GM21576 (cell line): Measurements from ENCODE around the gene DGKH.
"Not testable (repeated sequence)": the region's sequence is repeated elsewhere in the genome, so short reads cannot be mapped to it uniquely, and the experiment has no call there.

ENCODE experiments used
- ATAC-seq: cut with Tn5 transposase; IDR thresholded peaks from one replicate; pipeline ENCODE4 v1.9.1; 2021; ENCODE audit warnings: mild to moderate bottlenecking, moderate library complexity; ENCODE audit not compliant: unreplicated experiment

Gene DGKH

DNA sequence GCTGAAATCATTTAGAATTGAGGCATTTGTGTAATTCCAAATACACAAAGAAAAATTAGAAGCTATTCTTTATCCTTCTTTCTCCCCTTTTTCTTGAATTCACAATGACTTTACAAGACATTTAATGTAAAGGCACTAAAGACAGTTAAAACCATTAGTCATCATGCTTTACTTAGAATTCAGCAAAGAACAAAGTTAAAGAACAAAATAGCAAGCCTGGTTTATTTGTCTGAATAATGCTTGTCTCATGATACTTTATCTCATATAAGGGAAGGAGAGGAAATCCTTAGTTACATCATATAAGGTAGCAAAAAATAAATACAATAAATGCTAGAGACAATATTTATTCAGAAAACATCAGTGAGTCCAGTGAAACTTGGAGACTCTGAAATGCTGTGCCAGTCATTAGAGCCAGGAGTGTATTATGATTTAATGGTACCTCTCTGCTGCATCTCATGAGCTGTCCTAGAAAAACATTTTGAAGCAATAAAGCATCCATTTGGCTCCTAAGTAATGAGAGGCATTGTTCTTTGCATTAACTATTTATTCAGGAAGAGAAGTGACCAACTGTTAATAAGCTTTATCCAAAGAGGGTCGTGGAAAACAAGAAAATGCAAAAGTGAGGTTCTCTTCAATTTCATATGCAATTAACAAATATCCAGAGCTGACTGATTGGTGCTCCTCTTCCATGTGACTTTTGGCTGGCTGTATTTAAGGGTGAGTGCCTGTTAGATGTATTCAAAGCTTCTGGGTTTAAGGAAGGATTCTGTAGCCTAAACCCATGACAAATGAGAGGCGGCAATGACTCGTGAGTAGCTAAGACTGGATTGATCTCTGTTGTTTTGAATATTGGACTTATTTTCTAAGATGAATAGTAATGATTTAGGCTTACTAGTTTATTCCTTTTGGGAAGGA lies 105.0 kb downstream of the DGKH start:
- no peak for ATAC-seq

DNA sequence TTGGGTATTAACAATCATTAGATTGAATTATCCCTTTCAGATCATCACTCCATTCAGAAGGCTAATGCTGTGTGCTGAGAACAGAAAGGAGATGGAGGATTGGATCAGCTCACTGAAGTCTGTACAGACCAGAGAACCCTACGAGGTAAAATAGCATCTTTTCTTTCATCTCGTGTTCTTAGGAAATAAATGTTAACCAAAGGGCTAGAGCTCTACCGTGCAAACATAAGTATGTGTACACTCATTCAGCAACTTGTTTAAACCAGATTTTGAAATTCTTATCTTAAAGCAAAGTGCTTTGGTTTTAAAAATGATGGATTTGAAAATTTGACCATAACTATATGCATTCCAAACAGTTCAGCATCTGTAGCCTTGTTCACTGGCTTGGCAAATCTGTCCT lies 106.8 kb downstream of the DGKH start:
- no peak for ATAC-seq

DNA sequence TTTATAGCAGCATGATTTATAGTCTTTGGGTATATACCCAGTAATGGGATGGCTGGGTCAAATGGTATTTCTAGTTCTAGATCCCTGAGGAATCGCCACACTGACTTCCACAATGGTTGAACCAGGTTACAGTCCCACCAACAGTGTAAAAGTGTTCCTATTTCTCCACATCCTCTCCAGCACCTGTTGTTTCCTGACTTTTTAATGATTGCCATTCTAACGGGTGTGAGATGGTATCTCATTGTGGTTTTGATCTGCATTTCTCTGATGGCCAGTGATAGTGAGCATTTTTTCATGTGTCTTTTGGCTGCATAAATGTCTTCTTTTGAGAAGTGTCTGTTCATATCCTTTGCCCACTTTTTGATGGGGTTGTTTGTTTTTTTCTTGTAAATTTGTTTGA lies 114.9 kb downstream of the DGKH start:
- ATAC-seq, result not testable (repeated sequence)

DNA sequence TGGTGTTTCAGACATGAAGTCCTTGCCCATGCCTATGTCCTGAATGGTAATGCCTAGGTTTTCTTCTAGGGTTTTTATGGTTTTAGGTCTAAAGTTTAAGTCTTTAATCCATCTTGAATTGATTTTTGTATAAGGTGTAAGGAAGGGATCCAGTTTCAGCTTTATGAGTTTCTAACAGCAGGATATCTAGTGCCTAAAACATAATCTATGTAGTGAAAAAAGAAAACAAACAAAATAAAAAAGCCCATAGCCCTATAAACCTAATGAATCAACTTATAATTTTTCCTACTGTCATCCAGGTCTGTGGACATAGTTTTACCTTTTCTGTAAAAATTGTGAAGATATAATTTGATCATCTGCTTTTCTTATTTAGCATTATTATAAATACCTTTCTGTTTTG lies 115.5 kb downstream of the DGKH start:
- ATAC-seq, result not testable (repeated sequence)

DNA sequence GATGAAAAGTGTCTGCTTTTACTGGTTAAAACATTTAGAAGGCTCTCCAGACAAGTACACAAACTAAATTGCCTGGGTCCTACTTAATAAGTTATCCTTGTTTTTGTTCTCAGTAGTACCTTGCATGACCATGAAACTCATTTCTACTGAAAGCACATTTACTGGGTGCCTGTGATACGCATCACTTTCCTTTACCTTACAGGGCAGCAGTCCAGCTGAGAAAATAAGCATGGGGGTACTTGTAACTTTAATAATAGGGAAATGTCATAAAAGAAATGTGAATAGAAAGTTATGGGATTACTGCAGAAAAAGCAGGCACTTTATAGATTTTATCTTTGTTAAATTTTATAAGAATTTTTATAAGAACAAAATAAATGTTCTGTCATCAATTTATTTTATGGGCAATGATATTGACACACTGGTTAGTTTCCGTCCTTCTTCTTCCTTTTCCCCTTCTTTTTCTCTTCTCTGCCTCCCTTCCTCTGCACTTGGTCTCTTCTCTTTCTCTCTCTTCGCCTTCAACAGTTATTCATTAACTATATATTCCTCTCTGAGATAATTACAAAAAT lies 116.2 kb downstream of the DGKH start:
- ATAC-seq, result no peak

DNA sequence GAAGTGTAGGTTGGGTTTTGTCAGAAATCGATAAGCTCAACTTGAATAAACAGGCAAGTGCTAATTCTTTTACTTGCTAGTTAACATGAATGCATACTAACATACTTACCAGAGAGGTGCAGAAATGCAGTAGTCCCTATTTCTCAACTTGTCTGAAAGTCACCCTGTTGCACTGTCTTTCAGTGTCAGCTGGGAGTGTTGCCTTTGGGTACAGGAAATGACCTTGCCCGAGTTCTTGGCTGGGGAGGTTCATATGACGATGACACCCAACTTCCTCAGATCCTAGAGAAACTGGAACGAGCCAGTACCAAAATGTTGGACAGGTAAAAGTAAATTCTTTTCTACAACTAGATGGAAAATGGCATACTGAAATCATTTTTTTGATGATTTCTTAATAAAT lies 120.0 kb downstream of the DGKH start:
- no peak for ATAC-seq

DNA sequence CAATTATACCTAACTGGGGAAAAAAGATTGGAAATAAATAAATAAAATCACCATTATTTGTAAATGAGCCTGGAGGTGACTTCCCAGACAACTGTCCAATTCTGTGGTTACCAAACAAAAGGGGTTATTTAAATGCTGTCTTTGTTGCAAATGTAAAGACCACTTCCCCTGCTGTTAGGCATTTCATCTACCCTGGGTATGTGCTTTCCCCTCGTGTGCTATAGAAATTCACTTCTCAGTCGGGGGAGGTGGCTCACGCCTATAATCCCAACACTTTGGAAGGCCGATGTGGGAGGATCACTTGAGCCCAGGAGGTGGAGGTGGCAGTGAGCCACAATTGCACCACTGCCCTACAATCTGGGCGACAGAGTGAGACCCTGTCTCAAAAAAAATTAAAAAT lies 121.6 kb downstream of the DGKH start:
- ATAC-seq, result no peak

DNA sequence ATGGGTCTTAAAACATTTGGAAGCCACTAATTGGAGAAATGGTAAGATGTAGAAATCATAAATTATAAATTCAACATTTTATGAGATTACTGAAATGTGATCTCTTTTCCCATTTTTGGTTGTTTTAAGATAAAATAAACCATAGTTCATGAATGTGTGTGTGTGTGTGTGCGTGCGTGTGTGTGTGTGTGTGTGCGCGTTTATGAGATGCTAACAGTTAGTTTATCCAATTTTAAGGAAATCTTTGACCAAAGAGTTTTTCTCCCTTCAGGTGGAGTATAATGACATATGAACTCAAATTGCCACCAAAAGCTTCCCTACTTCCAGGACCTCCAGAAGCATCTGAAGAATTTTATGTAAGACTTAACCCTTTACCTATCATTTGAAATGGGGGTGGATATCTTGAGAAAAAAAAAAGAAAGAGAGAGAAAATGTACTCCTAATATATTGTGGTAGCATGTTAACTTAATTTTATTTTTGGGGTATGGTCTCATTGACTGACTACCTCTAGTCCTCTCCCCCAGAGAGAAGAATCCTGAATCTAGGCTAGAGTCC lies 125.4 kb downstream of the DGKH start:
- no peak for ATAC-seq

DNA sequence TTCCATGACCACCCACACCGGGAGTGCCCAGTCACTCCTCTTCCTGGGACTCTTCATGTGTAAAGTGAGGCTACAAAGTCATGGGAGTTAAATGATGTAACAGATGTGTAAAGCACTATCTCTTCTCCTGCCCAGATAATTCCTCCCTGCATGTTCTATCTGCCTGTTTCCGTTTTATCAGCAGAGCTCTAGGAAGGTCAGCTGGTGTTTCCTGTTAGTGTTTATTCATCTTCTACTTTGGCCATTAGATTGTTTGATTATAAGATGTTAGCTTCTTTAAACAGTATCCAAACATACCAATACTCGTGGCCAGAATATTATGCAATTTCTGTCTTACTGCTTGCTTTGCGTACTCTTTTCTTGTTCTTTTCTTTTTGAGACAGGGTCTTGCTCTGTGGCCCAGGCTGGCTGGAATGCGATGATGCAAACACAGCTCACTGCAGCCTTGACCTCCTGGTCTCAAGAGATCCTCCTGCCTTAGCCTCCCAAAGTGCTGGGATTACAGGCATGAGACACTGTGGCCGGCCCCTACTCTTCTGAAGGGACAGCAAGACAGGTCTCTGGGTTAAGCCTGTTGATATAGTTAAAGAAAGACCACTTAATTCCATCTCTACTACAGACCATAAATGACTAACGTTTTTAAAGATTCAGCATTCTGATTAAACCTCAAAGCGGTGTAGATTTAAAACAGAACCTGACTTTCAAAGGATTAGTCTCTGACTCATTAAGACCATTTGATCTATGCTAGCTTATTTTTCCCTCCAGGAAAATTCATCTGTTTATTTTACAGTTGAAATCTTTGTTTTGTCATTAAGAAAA lies 126.1 kb downstream of the DGKH start:
- ATAC-seq, result no peak

DNA sequence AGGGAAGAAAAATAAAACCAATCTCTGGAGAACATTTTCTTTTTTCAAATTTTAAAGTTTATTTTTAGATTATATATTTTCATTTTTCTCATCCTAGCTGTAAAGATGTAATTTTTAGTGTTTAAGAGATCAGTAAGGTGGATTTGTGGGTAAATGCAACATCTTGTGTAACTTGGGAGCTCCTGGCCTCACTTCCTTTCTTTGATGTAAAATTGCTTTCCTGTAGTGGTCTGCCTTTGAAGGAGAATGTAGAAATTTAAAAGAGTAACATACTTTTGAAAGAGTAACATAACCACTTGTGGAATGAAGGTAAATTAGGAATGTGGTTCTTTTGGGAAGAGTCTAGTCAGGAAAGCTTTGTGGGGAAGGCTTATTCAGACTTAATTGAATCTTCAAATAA lies 127.8 kb downstream of the DGKH start:
- ATAC-seq, result no peak

DNA sequence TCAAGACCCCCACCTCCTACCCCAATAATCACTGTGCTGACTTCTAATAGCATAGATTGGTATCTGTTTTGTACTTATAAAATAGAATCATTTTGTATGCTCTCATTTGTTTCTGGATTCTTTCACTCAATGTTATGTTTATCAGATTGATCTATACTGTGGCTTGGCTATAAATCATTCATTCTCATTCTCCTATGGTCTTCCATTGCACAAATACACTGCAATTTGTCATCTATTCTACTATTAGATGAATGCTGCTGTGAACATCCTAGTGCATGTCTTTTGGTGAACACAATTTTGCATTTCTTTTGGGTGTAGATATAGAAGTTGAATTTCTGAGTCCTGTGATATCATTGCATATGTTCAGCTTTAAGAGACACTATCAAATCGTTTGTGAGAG lies 128.7 kb downstream of the DGKH start:
- no peak for ATAC-seq

DNA sequence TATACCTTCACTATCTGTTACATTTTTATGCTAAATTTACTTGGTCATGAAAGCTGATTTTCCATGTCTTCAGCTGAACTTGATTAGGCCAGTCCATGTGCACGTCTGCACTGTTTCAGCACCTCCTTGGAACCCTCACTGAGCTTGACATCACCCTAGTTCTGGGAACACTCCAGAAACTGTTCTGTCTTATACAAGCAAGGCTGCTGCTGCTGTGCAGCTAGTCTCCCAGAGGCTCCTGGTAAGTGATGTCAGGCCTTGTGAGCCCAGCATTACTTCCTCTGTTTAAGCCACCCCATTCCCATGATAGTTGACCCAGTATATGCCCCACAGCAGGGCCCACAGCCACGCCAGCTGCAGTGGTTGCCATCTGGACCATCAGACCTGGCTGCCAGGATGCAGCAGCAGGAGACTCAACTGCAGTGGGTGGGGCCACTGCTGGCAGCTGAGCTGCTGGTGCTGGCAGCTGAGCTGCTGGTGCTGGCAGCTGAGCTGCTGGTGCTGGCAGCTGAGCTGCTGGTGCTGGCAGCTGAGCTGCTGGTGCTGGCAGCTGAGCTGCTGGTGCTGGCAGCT lies 133.0 kb downstream of the DGKH start:
- no peak for ATAC-seq

DNA sequence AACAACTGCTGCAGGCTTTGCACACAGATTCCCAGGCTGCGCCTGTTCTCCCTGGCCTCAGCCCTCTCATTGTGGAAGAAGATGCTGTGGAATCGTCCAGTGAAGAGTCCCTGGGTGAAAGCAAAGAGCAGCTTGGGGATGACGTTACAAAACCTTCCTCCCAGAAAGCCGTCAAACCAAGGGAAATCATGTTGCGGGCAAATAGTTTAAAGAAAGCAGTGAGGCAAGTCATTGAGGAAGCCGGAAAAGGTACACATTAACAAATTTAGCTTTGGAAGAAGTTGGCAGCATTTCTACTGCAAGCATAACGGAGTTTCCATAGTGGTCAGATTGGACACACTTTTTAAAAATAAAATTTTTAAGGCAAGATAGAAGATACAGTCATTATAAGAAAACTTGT lies 140.6 kb downstream of the DGKH start:
- ATAC-seq, result no peak

DNA sequence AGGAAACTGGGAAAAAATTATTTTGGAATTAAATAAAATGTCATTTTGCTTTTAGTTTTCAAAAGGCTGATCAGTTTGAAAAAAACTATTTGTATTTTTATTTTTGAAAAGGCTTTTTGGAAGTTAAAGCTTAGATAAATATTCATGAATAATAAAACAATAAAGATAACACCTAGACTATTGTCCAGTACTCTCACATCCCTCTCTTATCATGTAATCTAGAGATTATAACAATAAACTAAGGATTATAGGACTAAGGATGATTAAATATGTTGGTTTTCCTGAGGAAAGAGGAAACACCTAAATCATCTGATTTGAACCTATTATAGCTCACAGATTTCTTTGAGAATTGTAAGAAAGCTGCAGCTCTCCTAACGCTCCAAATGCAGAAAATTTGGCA lies 142.1 kb downstream of the DGKH start:
- no peak for ATAC-seq

DNA sequence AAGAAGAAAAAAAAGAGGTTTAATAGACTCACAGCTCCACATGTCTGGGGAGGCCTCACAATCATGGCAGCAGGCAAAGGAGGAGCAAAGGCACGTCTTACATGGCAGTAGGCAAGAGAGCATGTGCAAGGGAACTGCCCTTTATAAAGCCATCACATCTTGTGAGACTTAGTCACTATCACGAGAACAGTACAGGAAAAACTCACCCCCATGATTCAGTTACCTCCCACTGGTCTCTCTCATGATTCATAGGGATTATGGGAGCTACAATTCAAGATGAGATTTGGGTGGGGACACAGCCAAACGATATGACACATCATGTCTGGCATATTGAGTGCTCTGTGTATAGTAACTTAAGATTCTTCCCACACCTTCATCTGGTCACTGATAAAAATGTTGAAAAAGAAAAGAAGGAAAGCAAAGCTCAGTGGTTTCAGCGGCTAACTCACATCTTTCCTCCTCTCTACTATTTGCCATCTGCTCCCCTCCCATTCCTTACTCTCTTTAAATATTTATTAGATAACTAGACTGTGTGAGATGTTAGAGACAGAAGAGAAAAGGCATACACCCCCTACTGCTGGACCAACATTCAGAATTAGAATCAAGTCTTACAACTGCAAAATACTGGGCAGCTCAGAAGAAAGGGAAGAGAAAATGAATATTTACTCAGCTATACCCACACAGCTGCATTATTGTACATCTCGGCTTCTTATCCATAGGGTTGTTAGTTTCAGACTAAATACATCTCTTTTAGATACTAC lies 163.4 kb downstream of the DGKH start:
- ATAC-seq, result no peak

DNA sequence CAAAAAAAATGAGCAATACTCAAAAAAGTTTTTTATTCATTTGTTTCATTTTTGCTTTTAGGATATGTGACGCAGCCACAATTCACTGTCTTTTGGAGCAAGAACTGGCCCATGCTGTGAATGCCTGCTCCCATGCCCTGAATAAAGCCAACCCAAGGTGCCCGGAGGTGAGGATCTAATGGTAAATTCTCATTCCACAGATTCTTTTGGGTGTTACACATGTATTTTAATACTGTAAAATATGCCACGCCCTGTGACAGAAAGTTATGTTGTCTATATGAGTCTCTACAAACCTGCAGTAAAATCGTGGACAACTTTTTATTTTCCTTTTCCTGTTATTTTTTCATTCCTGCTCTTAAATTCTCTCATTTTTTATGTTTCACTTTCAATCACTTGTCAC lies 166.0 kb downstream of the DGKH start:
- no peak for ATAC-seq

DNA sequence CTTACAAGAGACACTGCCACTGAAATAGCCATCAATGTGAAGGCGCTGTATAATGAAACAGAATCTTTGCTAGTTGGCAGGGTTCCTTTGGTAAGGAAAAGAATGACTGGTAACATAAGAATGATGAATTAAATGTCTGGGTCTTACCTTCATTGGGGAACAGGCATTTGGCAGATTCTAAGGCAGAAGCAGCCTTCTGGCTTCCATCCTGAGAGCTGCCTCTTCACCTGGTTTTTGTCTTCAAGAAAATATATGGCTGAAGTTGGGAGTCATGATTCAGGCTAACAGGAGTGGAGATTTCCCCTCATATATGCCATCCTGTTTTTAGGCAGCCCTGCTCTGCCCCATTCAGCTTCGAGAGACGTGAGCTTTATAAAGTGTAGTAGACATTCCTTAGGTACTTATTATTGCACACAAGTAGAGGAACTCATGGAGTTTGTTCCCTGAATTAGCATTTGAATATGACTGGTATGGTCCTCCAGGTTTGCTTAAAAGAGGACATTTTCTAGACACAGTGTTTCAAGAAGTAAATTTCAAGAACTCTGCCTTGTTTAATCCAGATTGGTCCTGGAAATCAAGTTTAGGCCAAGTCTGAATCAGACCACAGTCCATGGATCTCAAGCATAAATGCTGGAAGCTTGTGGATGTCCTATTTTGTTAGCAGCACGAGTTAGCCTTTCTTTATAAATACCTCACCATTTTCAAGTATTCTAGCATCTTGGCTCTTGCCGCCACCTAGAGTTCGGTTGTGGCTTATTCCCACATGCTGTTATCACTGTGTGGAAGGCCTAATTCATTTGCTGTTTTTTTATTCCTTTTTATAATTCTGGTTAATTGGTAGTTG lies 167.4 kb downstream of the DGKH start:
- no peak for ATAC-seq

DNA sequence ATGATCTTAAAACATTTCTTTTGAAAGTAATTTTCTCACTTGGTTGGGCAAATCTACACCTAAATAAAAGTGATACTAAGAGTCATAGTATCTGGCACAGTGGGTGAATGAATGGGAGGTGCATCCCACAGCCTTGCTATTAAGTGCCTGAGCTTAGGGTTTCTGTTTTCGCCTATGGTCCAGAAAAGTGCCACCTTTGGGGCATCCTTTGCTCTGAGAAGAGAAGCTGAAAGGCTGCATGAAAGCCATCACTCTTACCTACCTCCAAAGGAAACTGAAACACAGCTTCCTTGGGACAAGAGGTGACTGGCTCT lies 167.9 kb downstream of the DGKH start:
- no peak for ATAC-seq

DNA sequence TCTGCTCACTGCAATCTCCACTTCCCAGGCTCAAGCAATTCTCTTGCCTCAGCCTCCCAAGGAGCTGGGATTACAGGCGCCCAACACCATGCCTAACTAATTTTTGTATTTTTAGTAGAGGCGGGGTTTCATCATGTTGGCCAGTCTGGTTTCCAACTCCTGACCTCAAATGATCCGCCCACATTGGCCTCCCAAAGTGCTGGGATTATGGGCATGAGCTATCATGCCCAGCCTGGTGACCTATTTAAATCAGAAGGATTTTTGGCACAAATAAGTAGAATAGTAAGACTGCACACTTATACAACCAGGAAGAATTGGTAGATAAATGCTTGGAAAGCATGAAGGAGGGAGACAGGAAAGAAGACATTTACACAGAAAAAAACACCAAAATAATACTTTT lies 170.1 kb downstream of the DGKH start:
- ATAC-seq, result no peak

DNA sequence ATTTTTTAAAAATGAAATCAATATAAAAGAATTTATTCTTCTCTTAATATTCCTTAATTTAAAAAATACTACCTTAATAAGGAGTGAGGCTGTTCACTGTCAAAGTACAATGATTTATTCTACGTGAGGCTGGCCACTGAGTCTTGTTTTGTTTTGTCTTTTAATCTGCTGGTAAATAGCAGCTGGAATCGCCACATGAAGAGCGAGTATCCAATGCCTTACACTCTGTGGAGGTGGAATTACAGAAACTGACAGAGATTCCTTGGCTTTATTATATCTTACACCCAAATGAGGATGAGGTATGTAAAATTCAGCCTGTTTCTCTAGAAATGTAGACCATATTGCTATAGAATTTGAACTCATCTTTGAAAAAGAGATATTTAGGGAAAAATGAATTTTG lies 170.6 kb downstream of the DGKH start:
- ATAC-seq, result no peak
